Uterus (tissue), 4 donors: ENCODE measurements around the gene MYADML2. TPM values are rescaled to one million over a fixed set of nuclear protein-coding genes. Genes with fewer than 3 reads are reported as not detected.

Experiments
- DNase-seq, 2 donors: peaks; one replicate each; pipeline ENCODE4 v3.0.0-alpha.2; 2019 to 2020
- H3K27ac ChIP-seq, 2 donors: fragments of 200-600 bp; sonication (generic); 1 replicate in 1 of 2; 2 replicates in 1 of 2; pipeline ENCODE4 v1.5.1; 2016 to 2018
- H3K27me3 ChIP-seq, 2 donors: fragments of 200-600 bp; sonication (generic); one replicate each; pipeline ENCODE4 v1.5.1; 2018 to 2019; ENCODE audit warnings: control low read depth in 1 of 2
- H3K36me3 ChIP-seq, 2 donors: fragments of 200-600 bp; sonication (generic); one replicate each; pipeline ENCODE4 v1.5.1; 2019; ENCODE audit warnings: control low read depth in 1 of 2
- H3K4me1 ChIP-seq, 2 donors: fragments of 200-600 bp; sonication (generic); one replicate each; pipeline ENCODE4 v1.5.1; 2018 to 2019; ENCODE audit warnings: control low read depth in 1 of 2
- H3K4me3 ChIP-seq, 2 donors: fragments of 200-600 bp; sonication (generic); 1 replicate in 1 of 2; 2 replicates in 1 of 2; pipeline ENCODE4 v1.5.1; 2018 to 2019; ENCODE audit warnings: mild to moderate bottlenecking in 1 of 2
- H3K9me3 ChIP-seq, 2 donors: fragments of 200-600 bp; sonication (generic); one replicate each; pipeline ENCODE4 v1.5.1; 2019; ENCODE audit warnings: control low read depth in 1 of 2
- POLR2A ChIP-seq, 2 donors: fragments of 450-650 bp; IDR thresholded peaks; one replicate each; pipeline ENCODE4 v1.6.1; 2016; ENCODE audit warnings: antibody characterized with exemption in 2 of 2, mild to moderate bottlenecking in 1 of 2, moderate library complexity in 1 of 2
- intact Hi-C: fragments of 100-400 bp; cut with DNase I; formaldehyde crosslinking; loops from one replicate; pipeline ENCODE4 v1.15.1; 2023; ENCODE audit warnings: low total_unique reads
- total RNA-seq, 4 donors: library from RNA; depleted of rRNA in 3 of 4; stranded (reverse); fragments of >200 nt in 3 of 4; gene quantifications; one replicate each; pipeline versions ENCODE4 v1.1.0 to v1.2.4, GENCODE V29; 2014 to 2023
- TF ChIP-seq, protein P1 (sequence below), 4 experiments: fragments of 200-600 bp in 2 of 4; fragments of 450-650 bp in 2 of 4; sonication (generic) in 2 of 4; IDR thresholded peaks; one replicate each; pipeline ENCODE4 v1.5.1; 2016 to 2019; ENCODE audit warnings: antibody characterized with exemption in 4 of 4, mild to moderate bottlenecking in 2 of 4, moderate library complexity in 1 of 4
- donor health status: DM: yes; HTN: yes; CAD: no.

The MYADML2 gene
- total RNA-seq, 4 donors from 2014 or later: not detected

DNA sequence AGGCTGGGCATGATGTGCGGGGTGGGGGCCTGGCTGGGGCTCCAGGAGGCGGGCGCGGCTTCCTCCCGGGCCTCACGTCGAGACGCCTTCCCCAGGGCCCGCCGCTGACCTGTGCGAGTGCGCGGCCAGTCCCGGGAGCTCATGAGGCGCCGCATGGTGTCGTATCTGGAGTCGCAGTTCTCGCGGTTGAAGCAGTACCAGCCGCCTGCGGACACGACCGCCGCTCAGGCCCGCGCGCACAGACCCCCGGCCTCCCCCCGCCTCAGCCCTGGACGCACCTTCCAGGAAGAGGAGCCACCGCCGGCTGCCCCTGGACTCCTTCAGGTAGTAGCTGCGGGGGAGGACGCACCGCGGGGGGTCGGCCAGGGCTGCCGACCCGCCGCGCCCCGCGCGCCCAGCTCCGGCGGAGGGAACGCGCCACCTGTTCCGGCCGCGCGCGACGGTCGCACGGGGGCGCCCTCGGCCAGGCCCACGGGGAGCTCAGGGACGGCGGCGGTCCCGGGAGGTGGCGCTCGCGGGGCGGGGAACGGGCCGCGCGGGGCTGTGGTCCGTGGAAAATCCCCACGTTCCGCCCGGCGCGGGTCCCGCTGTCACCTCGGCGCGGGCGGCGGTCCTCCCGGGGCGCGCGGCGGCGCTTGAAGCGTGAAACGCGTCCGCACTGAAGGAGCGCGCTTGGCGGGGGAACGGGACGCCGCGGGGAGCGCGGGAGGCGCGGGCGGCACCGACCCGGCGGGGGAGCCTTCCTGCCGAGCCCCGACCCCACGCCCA lies 12.5 kb upstream of the MYADML2 start:
- no peak overlapping the region for H3K27ac ChIP-seq
- peaks cover 0 to 20% of the 10 kb centered on the region in 2 donors for H3K4me1 ChIP-seq
- H3K36me3 ChIP-seq: no peaks in the 10 kb centered on the region
- peaks cover 20 to 31% of the 10 kb centered on the region in 2 donors for H3K27me3 ChIP-seq
- peak overlapping the region in 1 of 2 donors; percentile 29 for H3K4me3 ChIP-seq
- TF ChIP-seq POLR2A (IDR thresholded peaks at IDR 0.05): peak in 1 of 2 donors; percentile 36
- TF ChIP-seq, protein P1, sequence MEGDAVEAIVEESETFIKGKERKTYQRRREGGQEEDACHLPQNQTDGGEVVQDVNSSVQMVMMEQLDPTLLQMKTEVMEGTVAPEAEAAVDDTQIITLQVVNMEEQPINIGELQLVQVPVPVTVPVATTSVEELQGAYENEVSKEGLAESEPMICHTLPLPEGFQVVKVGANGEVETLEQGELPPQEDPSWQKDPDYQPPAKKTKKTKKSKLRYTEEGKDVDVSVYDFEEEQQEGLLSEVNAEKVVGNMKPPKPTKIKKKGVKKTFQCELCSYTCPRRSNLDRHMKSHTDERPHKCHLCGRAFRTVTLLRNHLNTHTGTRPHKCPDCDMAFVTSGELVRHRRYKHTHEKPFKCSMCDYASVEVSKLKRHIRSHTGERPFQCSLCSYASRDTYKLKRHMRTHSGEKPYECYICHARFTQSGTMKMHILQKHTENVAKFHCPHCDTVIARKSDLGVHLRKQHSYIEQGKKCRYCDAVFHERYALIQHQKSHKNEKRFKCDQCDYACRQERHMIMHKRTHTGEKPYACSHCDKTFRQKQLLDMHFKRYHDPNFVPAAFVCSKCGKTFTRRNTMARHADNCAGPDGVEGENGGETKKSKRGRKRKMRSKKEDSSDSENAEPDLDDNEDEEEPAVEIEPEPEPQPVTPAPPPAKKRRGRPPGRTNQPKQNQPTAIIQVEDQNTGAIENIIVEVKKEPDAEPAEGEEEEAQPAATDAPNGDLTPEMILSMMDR (IDR thresholded peaks at IDR 0.05): peak; percentile 40 to 99 (median 96)
- H3K9me3 ChIP-seq: no peaks in the 10 kb centered on the region
- DNase-seq: peak in 1 of 2 donors; percentile 67
- intact Hi-C loops: loop anchor here (5.0 kb wide), 1 partner anchor 58 kb away; no protein-coding TSS in a partner anchor

DNA sequence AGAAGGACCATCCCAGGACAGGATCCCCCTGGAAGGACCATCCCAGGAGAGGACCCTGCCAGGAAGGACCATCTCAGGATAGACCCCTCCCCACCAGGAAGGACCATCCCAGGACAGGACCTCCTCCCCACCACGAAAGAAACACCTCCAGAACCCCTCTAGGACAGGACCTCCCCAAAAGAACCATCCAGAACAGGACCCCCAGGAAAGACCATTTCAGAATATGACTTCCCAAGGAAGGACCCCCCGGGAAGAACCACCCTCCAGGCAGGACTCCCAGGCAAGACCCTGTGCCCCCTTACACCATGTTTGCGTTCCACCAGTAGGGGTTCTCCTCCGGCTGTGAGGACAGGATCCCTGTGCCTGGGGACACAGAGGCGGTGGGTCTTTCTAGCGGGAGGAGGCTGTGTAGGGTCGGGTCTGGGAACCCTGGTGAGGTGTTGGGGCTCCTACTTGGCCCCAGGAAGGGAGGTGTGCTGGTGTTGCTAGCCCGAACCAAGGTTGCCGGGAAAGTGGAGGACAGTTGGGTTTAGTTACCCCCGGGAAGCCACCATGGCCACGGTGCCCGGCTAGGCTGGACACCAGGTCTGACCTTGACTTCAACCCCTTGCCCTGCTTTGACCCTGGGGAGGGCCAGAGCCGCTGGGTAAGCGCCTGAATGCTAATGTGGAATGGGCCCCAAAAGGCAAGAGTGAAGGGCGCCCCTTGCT lies 11.8 kb upstream of the MYADML2 start:
- Histone ChIP-seq H3K36me3 (no peaks in the 10 kb centered on the region), H3K9me3 (no peaks in the 10 kb centered on the region), H3K27ac (no peak overlapping the region), H3K27me3 (peaks cover 20 to 31% of the 10 kb centered on the region in 2 donors), H3K4me1 (peaks cover 0 to 20% of the 10 kb centered on the region in 2 donors), H3K4me3 (no peak overlapping the region)
- intact Hi-C loops: no loop called here
- DNase-seq: no peak
- TF ChIP-seq POLR2A (IDR thresholded peaks at IDR 0.05): no peak
- TF ChIP-seq, protein P1 (IDR thresholded peaks at IDR 0.05): no peak

DNA sequence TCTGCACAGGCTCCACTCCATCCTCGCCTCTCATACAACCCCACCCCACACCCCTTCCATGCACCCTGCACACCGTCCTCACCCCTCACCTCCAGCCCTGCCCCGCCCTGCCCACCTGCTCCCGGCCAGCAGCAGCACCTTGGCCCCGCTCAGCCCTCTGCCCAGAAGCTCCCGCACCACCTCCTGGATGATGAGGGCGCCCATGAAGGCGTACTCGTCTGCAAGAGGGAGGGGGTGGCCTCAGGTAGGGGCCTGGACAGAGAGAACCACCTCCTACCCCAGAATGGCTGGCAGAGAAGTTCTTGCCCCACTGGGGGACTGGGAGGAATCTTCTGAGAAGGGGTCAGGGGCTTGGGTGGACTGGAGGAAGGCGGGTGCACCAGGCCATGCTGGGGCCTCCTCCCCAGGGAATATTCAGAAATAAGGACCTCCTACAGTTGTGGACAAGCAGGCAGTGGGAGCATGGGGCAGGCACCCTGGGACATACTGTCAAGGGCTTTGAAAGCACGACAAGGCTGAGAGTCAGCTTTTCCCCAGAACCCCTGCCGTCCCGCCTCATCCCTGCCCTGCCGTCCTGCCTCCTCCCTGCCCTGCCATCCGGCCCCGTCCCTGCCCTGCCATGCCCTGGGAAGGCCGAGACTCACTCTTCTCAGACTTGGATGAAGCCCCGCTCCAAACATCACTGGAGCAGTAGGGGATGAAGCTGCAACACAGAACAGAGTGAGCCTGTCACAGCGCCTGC lies 10.8 kb upstream of the MYADML2 start:
- intact Hi-C loops: no loop called here
- DNase-seq: no peak
- Histone ChIP-seq H3K27me3 (peaks cover 20 to 31% of the 10 kb centered on the region in 2 donors), H3K4me3 (no peak overlapping the region), H3K4me1 (peaks cover 0 to 20% of the 10 kb centered on the region in 2 donors), H3K27ac (no peak overlapping the region), H3K36me3 (no peaks in the 10 kb centered on the region), H3K9me3 (no peaks in the 10 kb centered on the region)
- TF ChIP-seq, protein P1 (IDR thresholded peaks at IDR 0.05): no peak
- TF ChIP-seq POLR2A (IDR thresholded peaks at IDR 0.05): no peak

DNA sequence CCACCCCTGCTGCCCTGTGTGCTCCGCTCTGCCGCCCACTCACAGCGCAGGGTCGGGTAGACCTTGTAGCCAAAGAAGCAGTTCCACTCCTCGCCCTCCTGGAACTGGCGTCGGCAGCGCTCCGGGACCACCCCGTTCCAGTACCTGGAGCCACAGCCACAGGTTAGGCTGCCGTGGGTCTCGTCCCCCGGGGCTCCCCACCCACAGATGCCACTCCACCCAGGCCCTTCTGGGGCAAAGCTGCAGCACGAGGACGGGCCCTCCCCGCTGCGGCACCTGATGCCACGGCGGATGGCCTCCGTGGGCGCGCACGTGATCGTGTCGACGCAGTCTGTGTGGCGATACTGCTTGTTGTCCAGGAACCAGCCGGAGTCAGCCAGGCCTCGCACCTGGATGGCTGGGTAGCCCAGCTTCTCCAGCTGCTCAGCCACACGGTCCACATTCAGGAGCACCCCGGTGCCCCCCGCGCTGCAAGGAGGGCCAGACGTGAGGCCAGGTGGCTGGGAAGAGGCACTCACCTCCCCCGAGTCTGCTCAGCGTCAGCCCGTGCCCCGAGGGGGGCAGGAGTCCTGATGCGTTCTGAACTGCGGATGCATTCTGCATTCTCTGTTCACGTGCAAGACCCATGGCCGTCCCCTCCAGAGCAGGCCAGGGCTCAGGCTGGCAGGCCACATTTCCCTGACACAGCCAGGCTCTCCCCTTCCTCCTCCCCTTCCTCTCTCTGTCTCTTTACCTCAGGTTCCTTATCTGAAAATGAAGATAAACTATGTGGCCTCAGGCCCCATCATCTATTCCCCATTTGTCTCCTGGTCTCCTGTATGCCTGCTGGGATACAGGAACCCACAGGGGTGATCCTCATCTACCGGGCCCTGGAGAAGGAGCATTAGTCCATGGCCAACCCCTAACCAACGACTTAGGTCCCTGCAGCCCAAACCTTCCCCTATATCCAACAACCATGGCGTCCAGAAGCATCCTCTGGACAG lies 9.9 kb upstream of the MYADML2 start:
- no peak for DNase-seq
- Histone ChIP-seq H3K36me3 (no peaks in the 10 kb centered on the region), H3K4me1 (peaks cover 0 to 20% of the 10 kb centered on the region in 2 donors), H3K9me3 (no peaks in the 10 kb centered on the region), H3K27ac (no peak overlapping the region), H3K27me3 (peaks cover 17 to 25% of the 10 kb centered on the region in 2 donors), H3K4me3 (no peak overlapping the region)
- TF ChIP-seq, protein P1 (IDR thresholded peaks at IDR 0.05): no peak
- no peak for TF ChIP-seq POLR2A (IDR thresholded peaks at IDR 0.05)
- intact Hi-C loops: no loop called here
